Activated gamma-delta T cell treated with Interleukin-2 at 50 U/mL for 16 hours (primary cell): ENCODE data around the gene CLDN18.

ENCODE experiments used
- DNase-seq: peaks from one replicate; pipeline ENCODE4 v3.0.0-alpha.2; 2020

CLDN18 gene

DNA sequence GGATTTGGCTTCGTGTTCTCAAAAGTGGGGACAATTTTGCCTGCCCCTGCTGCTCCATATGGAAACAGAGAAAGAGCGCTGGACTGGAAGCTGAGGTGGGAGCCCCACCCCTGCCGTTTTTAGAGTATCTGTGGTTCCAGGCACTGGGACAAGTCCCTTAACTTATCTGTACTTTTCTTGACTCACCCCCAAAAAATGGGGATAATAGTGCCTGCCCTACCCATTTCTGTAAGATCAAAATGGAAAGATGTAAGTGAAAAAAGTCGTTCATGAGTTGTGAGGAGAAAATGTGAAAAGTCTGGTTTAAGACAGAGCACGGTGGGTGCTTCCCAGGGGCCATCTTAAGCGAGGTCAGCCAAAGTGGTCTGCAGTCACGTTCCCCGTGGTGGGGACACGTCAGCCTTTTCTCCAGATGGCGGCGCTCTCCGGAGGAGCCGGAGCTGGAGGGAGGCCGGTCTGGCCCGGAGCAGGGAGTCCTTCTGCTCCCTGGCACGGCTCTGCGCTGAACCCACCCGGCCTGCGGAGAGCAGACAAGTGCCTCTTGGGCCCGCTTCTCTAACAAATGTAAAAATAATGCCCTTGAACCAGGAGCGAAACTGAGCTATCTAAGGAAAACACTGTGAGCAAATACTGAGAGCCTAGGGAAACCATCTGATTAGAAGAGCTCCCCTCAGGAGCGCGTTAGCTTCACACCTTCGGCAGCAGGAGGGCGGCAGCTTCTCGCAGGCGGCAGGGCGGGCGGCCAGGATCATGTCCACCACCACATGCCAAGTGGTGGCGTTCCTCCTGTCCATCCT lies at the start of gene CLDN18:
TSS of gene CLDN18 (plus strand) at position 690 of the 797 bp plus-strand sequence. CDS start at position 751, 61 bp downstream.
- no peak for DNase-seq

DNA sequence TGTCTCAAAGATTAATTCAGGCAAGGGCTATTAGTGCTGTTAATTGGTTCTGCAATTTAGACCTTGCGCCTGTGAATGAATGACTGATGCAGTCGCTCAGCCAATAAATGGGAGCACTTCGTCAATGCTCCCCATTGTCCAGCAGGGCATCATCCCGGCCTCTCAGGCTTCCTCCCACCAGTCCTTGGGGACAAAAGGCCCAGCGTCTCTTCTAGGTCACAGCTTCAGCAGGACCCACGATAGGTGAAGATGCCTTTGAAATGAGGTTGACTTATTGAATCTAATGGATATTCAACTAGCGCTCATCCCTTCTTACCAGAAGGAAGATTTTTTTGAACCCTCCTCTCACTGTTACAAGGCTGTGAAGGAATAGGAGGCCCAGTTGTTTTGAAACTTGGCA lies 47.7 kb upstream of the CLDN18 start:
- no peak for DNase-seq

DNA sequence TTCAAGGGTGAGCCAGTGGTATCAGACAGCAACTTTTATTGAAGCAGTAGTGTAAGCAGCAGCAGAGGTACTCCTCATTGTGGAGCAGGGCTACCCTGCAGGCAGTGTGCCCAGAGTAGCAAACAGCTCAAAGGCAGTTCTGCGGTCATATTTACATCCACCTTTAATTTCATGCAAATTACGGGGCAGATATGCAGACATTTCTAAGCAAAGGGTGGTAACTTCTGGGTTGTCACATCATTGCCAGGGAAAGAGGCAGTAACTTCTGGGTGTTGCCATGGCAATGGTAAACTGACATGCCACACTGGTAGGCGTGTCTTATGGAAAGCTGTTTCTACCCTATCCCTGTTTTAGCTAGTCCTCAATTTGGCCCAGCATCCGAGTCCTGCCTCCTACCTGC lies 46.5 kb upstream of the CLDN18 start:
- DNase-seq, result no peak

DNA sequence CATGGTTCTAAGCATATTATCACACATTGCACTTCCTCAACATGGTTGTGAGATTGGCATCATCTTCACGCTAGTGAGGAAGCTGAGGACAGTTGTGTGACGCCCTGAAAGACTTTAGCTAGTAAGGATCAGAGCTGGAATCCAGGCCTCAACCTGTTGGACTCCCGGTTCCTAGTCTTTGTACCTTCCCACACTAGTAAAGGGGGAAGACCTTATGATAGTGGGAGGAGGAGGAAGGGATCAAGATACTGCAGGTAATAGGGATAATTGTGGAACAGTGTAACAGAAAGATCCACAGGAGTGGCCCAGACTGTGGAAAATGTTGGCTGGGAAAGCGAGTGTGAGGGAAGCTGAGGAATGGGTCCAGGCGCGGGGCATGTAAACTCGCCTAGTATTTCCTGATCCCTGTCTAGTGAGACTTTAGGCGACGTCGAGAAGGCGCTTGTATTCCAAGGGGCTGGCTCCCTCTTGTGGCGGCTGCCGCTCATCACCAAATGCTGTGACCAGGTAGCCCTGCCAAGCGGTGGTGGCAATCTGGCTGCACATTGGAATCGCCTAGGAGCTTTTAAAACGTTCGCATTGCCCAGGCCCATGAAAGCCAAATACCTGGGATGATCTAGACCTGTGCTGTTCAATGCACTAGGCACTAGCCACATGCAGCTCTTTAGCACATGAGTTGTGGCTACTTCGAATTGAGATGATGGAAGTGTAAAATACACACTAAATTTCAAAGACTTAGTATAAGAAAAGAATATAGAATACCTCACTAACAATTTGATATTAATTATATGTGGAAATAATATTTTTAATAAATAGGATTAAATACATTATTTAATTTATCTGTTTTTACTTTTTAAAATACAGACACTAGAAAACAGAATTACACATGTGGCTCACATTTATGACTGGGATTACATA lies 38.8 kb upstream of the CLDN18 start:
- DNase-seq, result peak; percentile 17

DNA sequence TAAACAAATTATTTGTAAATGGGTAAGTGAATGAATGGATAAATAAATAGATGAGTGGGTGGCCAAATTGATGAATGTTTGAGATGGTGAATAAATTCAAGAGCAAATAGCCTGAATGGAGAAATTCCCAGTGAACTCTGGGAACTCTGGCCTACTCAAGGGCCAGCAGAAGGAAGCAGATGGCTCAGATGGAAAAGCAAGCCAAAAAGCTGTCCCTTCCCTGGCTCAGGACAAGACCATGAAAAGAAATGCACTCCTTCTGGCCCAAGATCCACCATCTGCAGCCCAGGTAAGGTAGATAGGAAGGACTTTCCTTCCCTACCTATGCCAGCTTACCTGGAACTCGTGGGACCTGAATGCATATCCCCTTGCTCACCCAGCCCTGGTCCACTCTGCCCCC lies 37.6 kb upstream of the CLDN18 start:
- DNase-seq, result no peak

DNA sequence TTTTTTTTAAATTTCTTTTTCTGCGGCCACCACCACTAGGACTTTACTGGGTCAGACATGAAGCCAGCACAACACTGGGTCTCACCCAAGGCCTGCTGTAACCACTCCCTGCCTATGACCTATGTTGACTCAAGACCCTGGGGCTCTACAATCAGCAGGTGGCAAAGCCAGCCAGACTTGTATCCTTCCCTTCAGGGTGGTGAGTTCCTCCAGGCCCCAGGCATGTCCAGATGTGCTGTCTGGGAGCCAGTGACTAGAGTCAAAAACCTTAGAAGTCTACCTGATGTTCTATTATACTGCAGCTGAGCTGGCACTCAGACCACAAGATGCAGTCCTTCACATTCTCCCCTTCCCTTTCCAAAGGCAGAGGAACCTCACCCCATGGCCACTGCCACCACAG lies 31.6 kb upstream of the CLDN18 start:
- no peak for DNase-seq

DNA sequence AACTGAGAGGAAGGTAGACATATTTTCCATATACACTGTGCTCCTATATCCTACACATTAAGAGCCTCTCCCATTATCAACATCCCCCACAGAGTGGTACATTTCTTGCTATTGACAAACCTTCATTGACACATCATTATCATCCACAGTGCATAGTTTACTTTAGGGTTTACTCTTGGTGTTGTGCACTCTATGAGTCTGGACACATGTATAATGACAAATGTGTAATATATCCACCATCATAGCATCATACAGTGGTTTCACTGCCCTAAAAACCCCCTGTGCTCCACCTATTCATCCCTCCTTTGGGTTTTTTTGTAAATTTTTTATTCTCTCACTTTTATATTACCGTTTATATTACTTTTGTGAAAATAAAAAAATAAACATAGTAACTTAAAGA lies 22.2 kb upstream of the CLDN18 start:
- no peak for DNase-seq

DNA sequence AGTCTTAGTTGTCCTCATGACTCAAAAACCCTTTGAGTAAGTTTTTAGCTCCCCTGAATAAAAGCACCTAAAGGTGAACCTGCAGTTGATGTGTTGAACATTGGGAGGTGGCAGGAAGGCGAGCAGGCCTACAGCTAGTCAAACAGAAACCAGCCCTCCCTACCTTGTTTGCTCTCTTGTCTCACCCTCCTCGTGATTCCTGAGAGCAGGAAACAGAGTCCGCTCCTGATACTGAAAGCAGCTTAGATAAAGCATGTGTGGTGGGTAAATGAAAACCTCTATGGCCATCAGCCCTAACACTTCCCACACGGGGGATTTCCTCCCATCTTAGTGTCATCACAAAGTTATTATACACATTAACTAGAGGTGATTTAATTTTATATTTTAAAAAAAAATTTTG lies 21.8 kb upstream of the CLDN18 start:
- DNase-seq, result no peak

DNA sequence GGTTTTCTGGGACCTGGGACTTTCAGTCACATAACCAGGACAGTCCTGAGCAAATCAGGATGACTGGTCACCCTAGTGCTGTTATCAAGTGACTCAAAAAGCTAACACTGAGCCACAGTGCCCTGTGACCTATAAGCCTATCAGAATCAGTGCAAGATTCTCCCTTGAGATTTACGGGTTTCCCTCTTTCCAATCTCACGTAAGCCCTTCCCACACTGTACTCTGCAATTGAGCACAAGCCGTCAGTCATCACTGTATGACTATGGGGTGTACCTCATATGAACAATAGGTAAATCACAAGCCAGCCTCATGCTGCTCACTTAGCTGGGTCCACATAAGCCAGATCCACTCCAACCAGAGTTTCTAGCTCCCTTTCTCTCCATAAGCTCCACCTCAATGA lies 21.0 kb upstream of the CLDN18 start:
- DNase-seq, result no peak

DNA sequence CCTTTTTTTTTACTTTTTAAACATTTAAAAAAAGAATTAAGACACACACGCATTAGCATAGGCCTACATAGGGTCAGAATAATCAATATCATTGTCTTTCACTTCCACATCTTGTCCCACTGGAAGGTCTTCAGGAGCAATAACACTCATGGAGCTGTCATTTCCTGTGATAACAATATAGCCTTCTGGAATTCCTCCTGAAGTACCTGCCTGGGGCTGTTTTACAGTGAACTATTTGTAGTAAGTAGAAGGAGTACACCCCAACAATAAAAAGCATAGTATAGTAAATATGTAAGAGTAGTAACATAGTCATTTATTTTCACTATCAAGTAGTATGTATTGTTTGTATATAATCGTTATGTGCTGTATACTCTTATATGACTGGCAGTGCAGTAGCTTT lies 19.5 kb upstream of the CLDN18 start:
- no peak for DNase-seq

DNA sequence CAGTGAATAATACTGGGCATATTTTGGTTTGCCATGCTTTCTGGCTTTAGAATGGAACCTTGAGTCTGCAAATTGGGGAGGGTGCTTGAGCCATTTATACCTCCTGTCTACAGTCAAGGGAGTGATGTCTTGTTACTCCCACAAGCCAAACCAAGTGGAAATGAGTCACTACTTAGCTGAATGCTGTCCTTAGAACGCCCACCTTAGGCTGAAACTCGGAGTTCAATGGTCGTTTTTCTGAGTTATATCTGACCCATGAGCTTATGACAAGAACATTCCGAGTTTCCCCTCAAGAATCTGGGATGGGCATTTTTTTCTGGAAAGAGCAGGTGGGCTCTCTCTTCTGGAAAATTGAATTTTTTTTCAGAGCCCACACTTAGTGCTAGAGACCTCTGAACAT lies 17.4 kb upstream of the CLDN18 start:
- DNase-seq, result no peak

DNA sequence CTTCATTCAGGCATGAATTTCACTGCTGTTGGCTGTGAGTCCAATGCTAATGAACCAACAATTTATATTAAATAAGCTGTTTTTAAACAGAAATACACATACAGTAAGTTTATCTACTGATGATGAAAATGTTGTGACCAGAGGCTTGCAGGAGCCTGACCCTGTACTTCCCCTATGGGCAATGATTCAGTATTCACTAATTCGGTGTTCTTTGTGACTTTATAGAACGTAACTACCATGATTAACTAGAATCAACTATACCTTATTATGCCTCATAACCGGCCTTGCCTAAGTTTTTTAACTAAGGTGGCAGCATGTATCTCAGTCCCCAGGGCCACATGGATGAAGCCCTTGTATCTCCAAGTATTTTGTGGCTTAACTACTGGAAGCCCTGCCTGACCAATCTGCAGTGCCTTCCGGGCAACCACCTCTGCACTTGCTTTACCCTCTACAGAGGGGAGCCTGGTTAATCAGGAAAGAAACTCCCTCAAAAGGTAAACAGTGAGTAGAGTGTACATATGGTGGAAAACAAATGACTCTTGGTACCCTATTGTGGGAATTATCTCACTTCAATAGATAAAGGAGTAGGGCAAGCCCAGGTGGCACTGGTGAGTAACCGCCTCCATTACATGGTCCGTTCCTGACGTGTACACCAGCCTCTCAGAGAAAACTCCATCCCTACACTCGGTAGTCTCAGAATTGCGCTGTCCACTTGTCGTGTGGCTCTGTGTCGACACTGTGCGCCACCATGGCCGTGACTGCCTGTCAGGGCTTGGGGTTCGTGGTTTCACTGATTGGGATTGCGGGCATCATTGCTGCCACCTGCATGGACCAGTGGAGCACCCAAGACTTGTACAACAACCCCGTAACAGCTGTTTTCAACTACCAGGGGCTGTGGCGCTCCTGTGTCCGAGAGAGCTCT lies 11.6 kb upstream of the CLDN18 start:
- no peak for DNase-seq

DNA sequence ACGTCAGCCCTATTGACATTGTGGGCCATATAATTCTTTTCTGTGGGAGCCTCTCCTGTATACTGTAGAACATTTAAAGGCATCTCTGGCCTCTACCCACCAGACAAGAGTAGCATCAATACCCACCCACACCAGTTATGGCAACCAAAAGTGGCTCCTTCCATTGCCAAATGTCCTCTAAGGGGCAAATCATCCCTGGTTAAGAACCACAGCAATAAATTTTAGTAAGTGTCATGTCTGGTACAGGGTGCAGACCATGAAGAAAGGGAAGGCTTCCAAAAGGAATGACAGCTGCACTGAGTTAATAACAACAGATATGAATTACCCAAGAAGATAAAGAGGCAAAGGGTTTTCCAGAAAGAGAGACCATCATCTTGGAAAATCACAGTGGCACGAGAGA lies 6.9 kb upstream of the CLDN18 start:
- no peak for DNase-seq

DNA sequence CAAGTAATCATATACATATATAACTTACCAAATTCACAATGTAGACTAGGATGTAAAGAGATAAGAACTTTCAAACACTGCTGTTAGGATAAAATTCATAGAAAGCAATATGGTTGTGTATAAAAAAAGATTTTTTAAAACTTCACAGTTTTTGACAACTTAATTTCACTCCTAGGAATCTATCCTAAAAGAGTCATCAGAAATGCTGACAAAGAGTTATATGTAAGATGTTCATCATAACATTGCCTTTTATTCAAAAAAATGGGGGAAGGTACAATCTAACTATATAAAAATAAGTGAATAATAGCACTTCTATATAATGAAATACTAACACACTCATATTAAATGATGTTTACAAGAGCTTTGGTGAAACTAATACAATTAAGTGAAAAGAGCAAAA lies 4.3 kb upstream of the CLDN18 start:
- DNase-seq, result no peak

DNA sequence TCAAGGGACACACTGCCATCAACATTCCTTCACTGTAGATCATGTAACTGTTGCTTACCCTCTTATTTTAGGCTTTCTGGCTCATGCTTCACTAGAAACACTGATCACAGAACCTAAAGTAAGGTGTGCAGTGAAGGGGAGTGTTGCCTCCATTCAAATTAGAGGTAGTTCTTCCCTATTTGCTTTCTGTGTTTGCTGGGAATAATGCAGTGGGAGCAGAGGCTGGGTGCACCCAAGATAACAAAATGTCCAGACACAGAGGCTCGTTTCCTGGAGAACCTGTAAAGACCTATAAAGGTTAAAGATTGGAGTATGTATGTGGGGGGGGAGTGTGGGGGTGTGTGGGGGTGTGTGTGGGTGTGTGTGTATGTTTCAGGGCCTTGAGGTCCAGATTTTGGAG lies 2.1 kb upstream of the CLDN18 start:
- no peak for DNase-seq

DNA sequence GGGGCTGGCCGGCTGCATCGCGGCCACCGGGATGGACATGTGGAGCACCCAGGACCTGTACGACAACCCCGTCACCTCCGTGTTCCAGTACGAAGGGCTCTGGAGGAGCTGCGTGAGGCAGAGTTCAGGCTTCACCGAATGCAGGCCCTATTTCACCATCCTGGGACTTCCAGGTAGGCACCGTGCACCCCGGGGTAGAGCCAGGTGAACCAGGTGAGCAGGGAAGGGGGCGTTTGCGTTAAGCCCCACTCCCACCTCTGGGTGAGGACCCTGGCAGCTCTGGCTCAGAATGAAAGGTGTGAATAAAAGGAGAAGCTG lies 267 bp downstream of the CLDN18 start:
- DNase-seq, result no peak

DNA sequence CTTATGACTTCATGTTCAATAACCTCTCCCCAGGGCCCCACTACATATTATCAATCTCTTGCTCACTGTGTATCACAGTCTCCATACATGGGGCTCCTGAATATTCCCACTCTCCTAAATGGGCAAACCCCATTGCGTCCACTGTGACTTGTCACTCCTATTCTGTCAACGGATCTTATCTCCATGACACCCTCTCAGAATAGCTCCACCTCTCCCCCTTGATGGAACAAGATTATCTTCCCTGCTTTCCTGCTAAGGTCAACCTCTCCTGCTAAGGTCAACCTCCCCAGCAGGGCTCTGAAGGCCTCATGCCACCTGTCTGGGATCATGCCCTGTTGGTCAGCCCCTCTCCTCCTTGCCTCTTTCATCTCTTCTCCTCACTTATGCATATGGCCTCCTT lies 1.8 kb downstream of the CLDN18 start:
- no peak for DNase-seq

DNA sequence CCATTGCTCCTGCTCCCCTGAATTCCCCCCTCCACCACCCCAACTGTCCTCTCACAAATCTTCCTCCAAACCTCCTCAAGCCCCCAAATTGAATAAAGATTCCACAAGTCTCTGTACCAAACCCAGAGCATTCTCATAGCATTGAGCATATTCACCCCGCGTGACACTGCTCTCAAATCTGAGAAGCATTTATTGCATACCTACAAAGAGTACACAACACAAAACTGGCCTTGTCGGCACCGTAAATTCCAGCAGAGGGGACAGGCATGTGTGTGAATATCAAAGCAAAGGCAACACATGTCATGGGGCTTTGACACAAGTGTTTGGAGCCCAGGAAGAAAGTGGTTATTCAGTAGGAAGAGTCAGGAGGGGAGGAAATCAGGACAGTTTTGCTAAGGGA lies 2.6 kb downstream of the CLDN18 start:
- DNase-seq, result no peak

DNA sequence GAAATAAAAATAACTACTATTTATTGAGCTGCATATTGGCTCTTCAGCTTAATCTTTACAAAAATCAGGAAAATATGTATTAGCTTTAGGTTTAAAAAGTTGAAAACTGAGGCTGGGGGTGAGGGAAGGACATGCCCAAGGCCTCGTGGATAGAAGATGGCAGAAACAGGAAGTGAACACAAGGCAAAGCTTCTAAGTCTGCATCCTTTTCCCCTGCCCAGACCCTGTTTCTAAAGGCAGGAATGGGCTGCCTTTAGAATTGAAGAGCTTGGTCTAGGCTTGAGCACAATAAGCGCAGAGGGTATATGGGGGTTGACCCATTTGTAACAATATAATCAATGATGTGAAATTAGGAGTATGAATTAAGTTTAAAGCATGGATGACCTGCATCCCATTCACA lies 6.1 kb downstream of the CLDN18 start:
- DNase-seq, result no peak

DNA sequence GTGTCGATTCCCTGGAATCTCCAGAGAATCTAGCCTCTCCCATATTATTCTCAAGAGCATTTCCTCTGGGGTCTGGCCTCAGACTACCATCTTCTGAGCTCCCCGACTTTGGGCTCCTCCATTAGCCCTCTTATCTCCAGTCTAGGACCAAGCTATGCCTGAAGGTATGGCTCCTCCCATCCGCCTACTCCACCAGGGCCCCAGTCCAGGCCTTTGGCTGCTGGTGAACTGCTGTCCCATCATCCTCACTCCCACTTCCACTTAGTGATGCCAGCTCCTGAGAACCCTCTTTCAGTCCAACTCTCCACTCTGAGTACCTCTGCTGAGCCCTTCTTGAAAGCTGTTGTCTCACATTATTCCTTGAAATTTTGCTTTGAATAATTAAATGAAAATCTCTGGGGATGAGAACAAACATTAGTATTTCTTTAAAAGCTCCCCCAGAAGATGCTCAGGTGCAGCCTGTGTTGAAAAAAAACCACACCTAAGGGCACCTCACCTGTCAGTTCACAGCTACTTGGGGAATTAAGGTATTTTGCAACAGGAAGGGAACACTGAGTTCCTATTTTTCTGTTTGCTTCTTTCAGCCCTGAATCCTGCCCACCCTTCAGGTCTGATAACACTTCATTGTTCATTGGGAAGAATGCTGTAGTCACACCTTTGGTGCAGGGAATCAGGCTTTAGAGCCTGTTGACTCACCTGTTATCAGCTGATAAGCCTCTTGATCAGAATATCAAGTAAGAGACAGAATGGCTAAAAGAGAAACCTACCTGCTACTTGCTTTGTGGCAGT lies 9.5 kb downstream of the CLDN18 start:
- no peak for DNase-seq

DNA sequence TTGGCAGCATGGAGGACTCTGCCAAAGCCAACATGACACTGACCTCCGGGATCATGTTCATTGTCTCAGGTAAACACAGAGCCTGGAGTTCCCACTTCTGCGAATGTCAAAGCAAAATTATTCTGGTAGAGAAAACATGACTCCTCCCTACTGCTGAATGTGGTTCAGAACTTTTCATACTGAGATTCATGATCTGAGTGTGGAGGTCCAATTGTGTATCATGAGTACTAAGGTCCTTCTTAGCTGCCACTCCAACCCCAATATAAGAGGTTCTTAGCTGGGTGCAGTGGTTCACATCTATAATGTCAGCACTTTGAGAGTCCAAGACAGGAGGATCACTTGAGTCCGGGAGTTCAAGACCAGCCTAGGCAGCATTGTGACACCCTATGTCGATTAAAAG lies 13.8 kb downstream of the CLDN18 start:
- no peak for DNase-seq

DNA sequence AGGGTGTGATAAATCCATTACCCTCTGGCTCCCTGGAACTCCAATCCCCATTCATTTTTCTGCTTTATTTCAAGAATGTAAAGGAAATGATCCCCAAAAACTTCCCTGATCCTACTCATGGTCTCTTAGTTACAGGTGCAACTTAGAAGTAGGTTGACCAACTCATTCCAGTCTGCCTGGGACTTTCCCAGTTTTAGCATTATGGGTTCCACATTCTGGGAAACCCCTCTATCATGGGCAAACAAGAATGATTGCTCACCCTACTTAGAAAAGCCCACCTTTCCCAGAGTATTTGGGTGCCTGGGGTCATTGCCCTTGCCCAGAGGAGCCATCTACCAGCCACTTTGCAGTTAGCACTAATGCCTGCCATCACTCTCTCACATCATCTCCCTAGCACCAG lies 15.6 kb downstream of the CLDN18 start:
- no peak for DNase-seq

DNA sequence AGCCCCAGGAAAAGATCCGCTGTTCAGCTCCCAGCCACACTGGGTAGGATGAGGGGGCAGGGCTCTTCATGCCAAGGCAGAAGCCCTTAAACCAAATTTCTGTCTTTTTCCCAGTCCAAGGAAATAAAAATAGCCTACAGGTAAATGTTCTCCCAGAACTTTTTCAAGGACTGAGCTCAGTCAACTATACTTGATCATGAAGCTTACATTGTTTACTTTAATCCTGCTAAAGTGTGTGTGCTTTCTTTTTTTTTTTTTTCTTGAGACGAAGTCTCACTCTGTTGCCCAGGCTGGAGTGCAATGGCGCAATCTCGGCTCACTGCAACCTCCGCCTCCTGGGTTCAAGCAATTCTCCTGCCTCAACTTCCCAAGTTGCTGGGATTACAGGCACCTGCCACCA lies 17.9 kb downstream of the CLDN18 start:
- no peak for DNase-seq
